Jurkat, Clone E6-1 (cell line): ENCODE data around the gene FGF5.
"Not testable (repeated sequence)": the region's sequence is repeated elsewhere in the genome, so short reads cannot be mapped to it uniquely, and the experiment has no call there.

Experiments used
- DNase-seq: peaks from one replicate; pipeline ENCODE4 v3.0.0-alpha.2; 2011; ENCODE audit warnings: low read depth, low spot score
- H3K4me3 ChIP-seq: 2 replicates; pipeline ENCODE4 v1.5.1; 2011; ENCODE audit warnings: mild to moderate bottlenecking, low read length, control low read depth, moderate library complexity

The FGF5 gene

GRCh38 chr4:80276931-80277330 is 10.5 kb downstream of the FGF5 start:
- no peak overlapping the region for H3K4me3 ChIP-seq
- DNase-seq, result no peak

- no peak overlapping the region for H3K4me3 ChIP-seq
- no peak for DNase-seq
Measured at GRCh38 chr4:80279751-80280150, 13.3 kb downstream of the FGF5 start.

DNA sequence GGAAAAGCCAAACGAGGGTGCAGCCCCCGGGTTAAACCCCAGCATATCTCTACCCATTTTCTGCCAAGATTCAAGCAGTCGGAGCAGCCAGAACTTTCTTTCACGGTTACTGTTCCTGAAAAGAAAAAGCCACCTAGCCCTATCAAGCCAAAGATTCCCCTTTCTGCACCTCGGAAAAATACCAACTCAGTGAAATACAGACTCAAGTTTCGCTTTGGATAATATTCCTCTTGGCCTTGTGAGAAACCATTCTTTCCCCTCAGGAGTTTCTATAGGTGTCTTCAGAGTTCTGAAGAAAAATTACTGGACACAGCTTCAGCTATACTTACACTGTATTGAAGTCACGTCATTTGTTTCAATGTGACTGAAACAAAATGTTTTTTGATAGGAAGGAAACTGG is 20.0 kb downstream of the FGF5 start:
- no peak overlapping the region for H3K4me3 ChIP-seq
- DNase-seq, result no peak

DNA sequence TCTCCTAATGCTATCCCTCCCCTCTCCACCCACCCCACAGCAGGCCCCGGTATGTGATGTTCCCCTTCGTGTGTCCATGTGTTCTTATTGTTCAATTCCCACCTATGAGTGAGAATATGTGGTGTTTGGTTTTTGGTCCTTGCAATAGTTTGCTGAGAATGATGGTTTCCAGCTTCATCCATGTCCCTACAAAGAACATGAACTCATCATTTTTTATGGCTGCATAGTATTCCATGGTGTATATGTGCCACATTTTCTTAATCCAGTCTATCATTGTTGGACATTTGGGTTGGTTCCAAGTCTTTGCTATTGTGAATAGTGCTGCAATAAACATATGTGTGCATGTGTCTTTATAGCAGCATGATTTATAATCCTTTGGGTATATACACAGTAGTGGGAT is 24.2 kb downstream of the FGF5 start:
- not testable (repeated sequence) for DNase-seq, H3K4me3 ChIP-seq

GRCh38 chr4:80294206-80294605 is 27.7 kb downstream of the FGF5 start:
- no peak for DNase-seq

GRCh38 chr4:80295336-80295735 is 28.9 kb downstream of the FGF5 start:
- H3K4me3 ChIP-seq, result no peak overlapping the region
- no peak for DNase-seq

More at GRCh38 chr4:80294206-80294605, 27.7 kb downstream of the FGF5 start:
- no peak overlapping the region for H3K4me3 ChIP-seq

DNA sequence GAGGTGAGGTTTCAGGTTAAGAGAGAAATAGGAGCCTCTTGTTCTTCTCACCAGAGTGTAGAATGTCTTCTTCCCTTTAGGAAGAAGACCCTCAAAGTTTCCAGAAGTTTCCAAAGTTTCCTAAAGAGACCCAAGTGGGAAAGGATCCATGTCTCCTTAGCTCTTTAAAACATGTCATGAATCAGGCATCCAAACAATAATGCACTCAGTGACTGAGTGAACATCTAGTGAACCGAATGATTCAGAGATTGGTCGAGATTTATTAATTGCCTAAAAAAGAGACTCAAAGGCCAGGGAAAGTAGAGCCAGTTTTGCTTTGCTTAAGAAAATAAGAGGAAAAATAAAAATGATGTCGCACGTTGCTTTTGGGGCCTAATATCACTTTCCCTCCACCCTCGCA is 29.4 kb downstream of the FGF5 start:
- no peak for DNase-seq

GRCh38 chr4:80301884-80302283 is 35.4 kb downstream of the FGF5 start:
- H3K4me3 ChIP-seq, result no peak overlapping the region
- DNase-seq, result no peak

More for the DNA sequence above, 29.4 kb downstream of the FGF5 start:
- H3K4me3 ChIP-seq, result no peak overlapping the region

- no peak overlapping the region for H3K4me3 ChIP-seq
- DNase-seq, result no peak
Measured at GRCh38 chr4:80302616-80303223, 36.3 kb downstream of the FGF5 start.

- DNase-seq, result no peak
- H3K4me3 ChIP-seq, result no peak overlapping the region
Measured at GRCh38 chr4:80305466-80305865, 39.0 kb downstream of the FGF5 start.

DNA sequence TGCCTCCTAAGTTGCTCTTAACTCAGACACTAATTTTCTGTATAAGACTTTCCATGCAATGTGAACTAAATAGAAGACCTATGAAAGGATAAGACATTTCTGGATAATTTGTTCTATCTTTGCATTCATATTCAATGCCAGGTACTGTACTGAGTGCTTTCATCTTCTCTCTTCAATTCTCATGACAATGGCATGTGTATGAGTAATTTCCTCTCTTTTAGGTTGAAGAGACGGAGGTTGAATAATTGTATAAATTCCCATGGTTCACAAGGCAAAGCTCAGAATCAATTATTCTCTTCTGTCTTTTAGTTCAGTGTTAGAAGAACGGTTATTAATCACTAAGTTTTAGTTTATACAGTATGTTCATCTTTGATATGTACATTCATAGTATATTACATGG is 39.8 kb downstream of the FGF5 start:
- no peak for DNase-seq
- H3K4me3 ChIP-seq, result no peak overlapping the region

DNA sequence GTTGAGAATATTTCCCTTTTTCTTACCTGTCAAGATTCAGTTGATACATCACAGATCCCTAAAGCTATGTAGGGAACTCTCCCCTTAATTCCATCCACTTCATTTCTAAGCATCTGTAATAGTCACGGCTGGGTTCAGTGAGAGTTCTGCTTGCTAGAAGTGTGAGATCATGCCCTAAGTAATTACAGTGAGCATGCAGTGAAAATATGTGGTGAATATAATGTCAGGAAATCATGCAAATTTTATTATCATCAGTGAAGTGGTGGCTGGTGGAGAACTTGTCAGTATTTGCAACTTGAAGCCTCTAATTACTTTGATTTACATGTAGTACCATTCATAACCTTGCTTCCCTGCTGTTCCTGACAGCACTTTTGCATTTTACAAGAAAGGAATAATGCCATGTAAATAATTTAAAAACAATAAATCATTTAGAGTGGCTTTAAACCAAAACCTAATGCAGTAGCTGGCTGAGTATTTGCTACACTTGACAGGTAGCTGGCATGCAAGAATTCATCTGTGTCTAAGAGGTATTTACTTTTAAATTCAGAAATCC is 40.8 kb downstream of the FGF5 start:
- DNase-seq, result no peak
- H3K4me3 ChIP-seq, result no peak overlapping the region

GRCh38 chr4:80307774-80308465 is 41.5 kb downstream of the FGF5 start:
- no peak for DNase-seq

DNA sequence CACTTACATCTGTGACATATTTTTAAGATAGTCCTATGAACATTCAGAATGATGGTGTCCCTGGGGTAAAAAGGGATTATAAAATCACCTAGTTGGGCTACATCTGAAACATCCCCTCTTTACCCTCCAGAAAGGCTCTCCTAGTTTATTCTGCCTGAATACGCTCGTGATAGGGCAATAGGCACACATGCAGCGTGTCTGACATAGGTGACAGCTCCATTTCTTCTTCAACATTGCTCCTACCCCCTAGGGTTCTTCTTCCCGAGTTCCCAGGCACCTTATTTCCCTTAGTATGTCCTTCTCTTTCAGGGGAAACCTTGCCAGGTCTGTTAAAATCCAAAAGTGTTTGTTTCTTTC is 42.0 kb downstream of the FGF5 start:
- DNase-seq, result no peak
- no peak overlapping the region for H3K4me3 ChIP-seq

More at GRCh38 chr4:80307774-80308465, 41.5 kb downstream of the FGF5 start:
- H3K4me3 ChIP-seq, result no peak overlapping the region

GRCh38 chr4:80309294-80310004 is 43.0 kb downstream of the FGF5 start:
- DNase-seq, result no peak

DNA sequence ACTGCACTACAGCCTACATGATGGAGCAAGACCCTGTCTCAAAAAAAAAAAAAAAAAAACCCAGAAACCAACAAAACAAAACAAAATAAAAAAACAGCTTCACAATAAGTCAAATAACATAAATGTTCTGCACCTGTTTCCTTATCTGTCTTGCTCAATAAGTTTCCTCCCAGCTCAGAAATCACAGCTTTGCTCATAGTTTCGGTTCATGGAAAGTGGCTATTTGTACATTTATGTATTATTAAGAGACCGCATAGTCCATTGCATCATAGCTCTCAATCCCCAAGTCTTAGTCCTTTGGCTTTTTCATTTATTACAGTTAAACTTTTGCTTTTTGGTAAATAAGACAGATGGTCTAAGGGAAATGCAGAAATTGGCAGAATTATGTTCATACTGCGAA is 44.7 kb downstream of the FGF5 start:
- no peak overlapping the region for H3K4me3 ChIP-seq
- DNase-seq, result no peak

More at GRCh38 chr4:80309294-80310004, 43.0 kb downstream of the FGF5 start:
- H3K4me3 ChIP-seq, result no peak overlapping the region

GRCh38 chr4:80312124-80312523 is 45.7 kb downstream of the FGF5 start:
- no peak overlapping the region for H3K4me3 ChIP-seq
- DNase-seq, result no peak

GRCh38 chr4:80313627-80314026 is 47.2 kb downstream of the FGF5 start:
- no peak for DNase-seq
- H3K4me3 ChIP-seq, result no peak overlapping the region

- H3K4me3 ChIP-seq, DNase-seq: not testable (repeated sequence)
Measured at GRCh38 chr4:80315848-80316247, 49.4 kb downstream of the FGF5 start.

DNA sequence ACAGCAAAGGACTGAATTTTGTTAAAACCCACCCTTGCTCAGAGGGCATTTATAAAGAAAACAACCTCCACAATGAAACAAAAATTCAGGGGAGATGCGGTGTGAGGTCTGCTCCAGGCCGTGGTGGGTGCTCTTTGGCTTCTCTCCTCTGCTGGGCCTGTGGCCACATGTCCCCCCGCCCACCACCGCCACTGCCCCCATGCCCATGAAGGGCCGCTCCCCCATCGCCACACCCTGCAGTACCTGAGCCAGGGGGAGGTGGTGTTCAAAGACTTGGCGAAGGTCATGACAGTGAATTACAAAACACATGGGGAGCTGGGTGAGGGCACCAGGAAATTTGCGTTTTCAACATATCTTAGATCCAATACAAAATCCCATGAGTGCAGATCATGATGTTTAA is 54.9 kb downstream of the FGF5 start:
- no peak for DNase-seq
- no peak overlapping the region for H3K4me3 ChIP-seq
